NAMALWA (cell line): ENCODE data around the gene NRG2.
A peak's percentile ranks its signal among the peaks of the same experiment; 100 is the strongest.

ENCODE experiments used
- DNase-seq: peaks from one replicate; pipeline ENCODE4 v3.0.0-alpha.2; 2015; ENCODE audit warnings: low spot score

Gene NRG2

GRCh38 chr5:139854953-139855352 is 188.1 kb downstream of the NRG2 start:
- DNase-seq, result no peak

- DNase-seq, result no peak
Measured at GRCh38 chr5:139854029-139854605, 189.0 kb downstream of the NRG2 start.

- no peak for DNase-seq
Measured at GRCh38 chr5:139852696-139853095, 190.4 kb downstream of the NRG2 start.

- no peak for DNase-seq
Measured at GRCh38 chr5:139851558-139851957, 191.5 kb downstream of the NRG2 start.

GRCh38 chr5:139850423-139851016 is 192.6 kb downstream of the NRG2 start:
- no peak for DNase-seq

- DNase-seq, result no peak
Measured at GRCh38 chr5:139849942-139850341, 193.2 kb downstream of the NRG2 start.

GRCh38 chr5:139849501-139849900 is 193.6 kb downstream of the NRG2 start:
- DNase-seq, result no peak

- DNase-seq, result no peak
Measured at GRCh38 chr5:139848508-139849100, 194.5 kb downstream of the NRG2 start.

GRCh38 chr5:139847790-139848507 is 195.2 kb downstream of the NRG2 start:
- no peak for DNase-seq

GRCh38 chr5:139847091-139847490 is 196.0 kb downstream of the NRG2 start:
- DNase-seq, result no peak

- no peak for DNase-seq
Measured at GRCh38 chr5:139845846-139846681, 197.0 kb downstream of the NRG2 start.

GRCh38 chr5:139844472-139845145 is 198.5 kb downstream of the NRG2 start:
- peak; percentile 87 for DNase-seq

- no peak for DNase-seq
Measured at GRCh38 chr5:139843991-139844390, 199.1 kb downstream of the NRG2 start.

GRCh38 chr5:139842321-139842720 is 200.8 kb downstream of the NRG2 start:
- no peak for DNase-seq

GRCh38 chr5:139841549-139841948 is 201.6 kb downstream of the NRG2 start:
- DNase-seq, result no peak

- DNase-seq, result no peak
Measured at GRCh38 chr5:139839918-139840317, 203.2 kb downstream of the NRG2 start.

GRCh38 chr5:139839232-139839815 is 203.8 kb downstream of the NRG2 start:
- DNase-seq, result no peak

GRCh38 chr5:139838381-139839197 is 204.5 kb downstream of the NRG2 start:
- DNase-seq, result no peak

GRCh38 chr5:139837711-139838380 is 205.3 kb downstream of the NRG2 start:
- DNase-seq, result no peak
